Measurements from ENCODE around the gene ARL4C.
"Not testable (repeated sequence)": the region's sequence is repeated elsewhere in the genome, so short reads cannot be mapped to it uniquely, and the experiment has no call there.

Gene ARL4C

GRCh38 chr2:234462218-234462992 lies 34.5 kb downstream of the ARL4C start:
- no peaks in the 10 kb centered on the region for H3K36me3 ChIP-seq (ENCODE audit: control insufficient read depth in 5 of 5, insufficient read depth in 5 of 5, low read length in 5 of 5)
- H3K27me3 ChIP-seq (ENCODE audit: control insufficient read depth in 5 of 5, insufficient read depth in 4 of 5, low read length in 5 of 5) = peaks cover 0 to 3% (median 0%) of the 10 kb centered on the region in 5 donors
- H3K9me3 ChIP-seq (ENCODE audit: control insufficient read depth in 5 of 5, low read length in 5 of 5) = peaks cover 0 to 15% (median 7%) of the 10 kb centered on the region in 5 donors
- no peak overlapping the region for H3K9ac ChIP-seq (ENCODE audit: low read length in 5 of 5)
- H3K4me3 ChIP-seq (ENCODE audit: low read depth in 1 of 5, low read length in 5 of 5) = no peak overlapping the region
- H3K27ac ChIP-seq (ENCODE audit: low read depth, low read length) = no peak overlapping the region
- no peaks in the 10 kb centered on the region for H3K4me1 ChIP-seq (ENCODE audit: control insufficient read depth in 5 of 5, insufficient read depth in 5 of 5, low read length in 5 of 5)

- Histone ChIP-seq H3K27me3 (ENCODE audit: control insufficient read depth in 5 of 5, insufficient read depth in 4 of 5, low read length in 5 of 5) (no peaks in the 10 kb centered on the region), H3K4me3 (ENCODE audit: low read depth in 1 of 5, low read length in 5 of 5) (no peak overlapping the region), H3K9me3 (ENCODE audit: control insufficient read depth in 5 of 5, low read length in 5 of 5) (peaks cover 0 to 12% (median 5%) of the 10 kb centered on the region in 5 donors), H3K36me3 (ENCODE audit: control insufficient read depth in 5 of 5, insufficient read depth in 5 of 5, low read length in 5 of 5) (no peaks in the 10 kb centered on the region), H3K27ac (ENCODE audit: low read depth, low read length) (no peak overlapping the region), H3K4me1 (ENCODE audit: control insufficient read depth in 5 of 5, insufficient read depth in 5 of 5, low read length in 5 of 5) (no peaks in the 10 kb centered on the region), H3K9ac (ENCODE audit: low read length in 5 of 5) (no peak overlapping the region)
These were observed 37.4 kb downstream of the ARL4C start for GRCh38 chr2:234459401-234460009.

DNA sequence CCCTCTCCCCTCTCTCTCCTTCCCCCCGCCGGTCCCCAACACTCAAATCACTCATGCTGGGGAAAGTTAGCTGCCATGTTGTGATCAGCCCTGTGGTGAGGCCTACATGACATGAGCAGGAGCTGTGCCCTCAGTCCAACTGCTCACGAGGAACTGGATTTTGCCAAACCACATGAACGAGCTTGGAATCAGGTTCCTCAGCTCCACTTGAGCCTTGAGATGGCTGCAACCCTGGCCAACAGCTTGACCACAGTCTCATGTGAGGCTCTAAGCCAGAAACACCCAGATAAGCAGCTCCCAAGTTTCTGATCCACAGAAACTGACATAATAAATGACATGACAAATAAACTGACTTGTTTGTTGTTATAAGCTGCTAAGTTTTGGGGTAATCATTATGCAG lies 38.4 kb downstream of the ARL4C start:
- peaks cover 0 to 12% (median 5%) of the 10 kb centered on the region in 5 donors for H3K9me3 ChIP-seq (ENCODE audit: control insufficient read depth in 5 of 5, low read length in 5 of 5)
- no peaks in the 10 kb centered on the region for H3K4me1 ChIP-seq (ENCODE audit: control insufficient read depth in 5 of 5, insufficient read depth in 5 of 5, low read length in 5 of 5)
- no peak overlapping the region for H3K27ac ChIP-seq (ENCODE audit: low read depth, low read length)
- no peak overlapping the region for H3K4me3 ChIP-seq (ENCODE audit: low read depth in 1 of 5, low read length in 5 of 5)
- H3K9ac ChIP-seq (ENCODE audit: low read length in 5 of 5) = no peak overlapping the region
- H3K36me3 ChIP-seq (ENCODE audit: control insufficient read depth in 5 of 5, insufficient read depth in 5 of 5, low read length in 5 of 5) = no peaks in the 10 kb centered on the region
- H3K27me3 ChIP-seq (ENCODE audit: control insufficient read depth in 5 of 5, insufficient read depth in 4 of 5, low read length in 5 of 5) = no peaks in the 10 kb centered on the region

GRCh38 chr2:234457421-234457820 lies 39.5 kb downstream of the ARL4C start:
- Histone ChIP-seq H3K27me3 (ENCODE audit: control insufficient read depth in 5 of 5, insufficient read depth in 4 of 5, low read length in 5 of 5) (no peaks in the 10 kb centered on the region), H3K9me3 (ENCODE audit: control insufficient read depth in 5 of 5, low read length in 5 of 5) (peaks cover 0 to 12% (median 5%) of the 10 kb centered on the region in 5 donors), H3K36me3 (ENCODE audit: control insufficient read depth in 5 of 5, insufficient read depth in 5 of 5, low read length in 5 of 5) (no peaks in the 10 kb centered on the region), H3K4me3 (ENCODE audit: low read depth in 1 of 5, low read length in 5 of 5) (no peak overlapping the region), H3K9ac (ENCODE audit: low read length in 5 of 5) (no peak overlapping the region), H3K4me1 (ENCODE audit: control insufficient read depth in 5 of 5, insufficient read depth in 5 of 5, low read length in 5 of 5) (no peaks in the 10 kb centered on the region), H3K27ac (ENCODE audit: low read depth, low read length) (no peak overlapping the region)

- not testable (repeated sequence) for H3K27ac ChIP-seq (ENCODE audit: low read depth, low read length); H3K36me3 ChIP-seq (ENCODE audit: control insufficient read depth in 5 of 5, insufficient read depth in 5 of 5, low read length in 5 of 5); H3K4me1 ChIP-seq (ENCODE audit: control insufficient read depth in 5 of 5, insufficient read depth in 5 of 5, low read length in 5 of 5); H3K9ac ChIP-seq (ENCODE audit: low read length in 5 of 5); H3K4me3 ChIP-seq (ENCODE audit: low read depth in 1 of 5, low read length in 5 of 5); H3K27me3 ChIP-seq (ENCODE audit: control insufficient read depth in 5 of 5, insufficient read depth in 4 of 5, low read length in 5 of 5)
- peaks cover 0 to 12% (median 5%) of the 10 kb centered on the region in 5 donors for H3K9me3 ChIP-seq (ENCODE audit: control insufficient read depth in 5 of 5, low read length in 5 of 5)
These were observed 41.6 kb downstream of the ARL4C start for GRCh38 chr2:234455246-234455645.

GRCh38 chr2:234454433-234454832 lies 42.4 kb downstream of the ARL4C start:
- Histone ChIP-seq H3K9me3 (ENCODE audit: control insufficient read depth in 5 of 5, low read length in 5 of 5) (peaks cover 0 to 12% (median 5%) of the 10 kb centered on the region in 5 donors), H3K4me3 (ENCODE audit: low read depth in 1 of 5, low read length in 5 of 5) (no peak overlapping the region), H3K9ac (ENCODE audit: low read length in 5 of 5) (no peak overlapping the region), H3K36me3 (ENCODE audit: control insufficient read depth in 5 of 5, insufficient read depth in 5 of 5, low read length in 5 of 5) (no peaks in the 10 kb centered on the region), H3K4me1 (ENCODE audit: control insufficient read depth in 5 of 5, insufficient read depth in 5 of 5, low read length in 5 of 5) (no peaks in the 10 kb centered on the region), H3K27me3 (ENCODE audit: control insufficient read depth in 5 of 5, insufficient read depth in 4 of 5, low read length in 5 of 5) (peaks cover 0 to 2% (median 0%) of the 10 kb centered on the region in 5 donors), H3K27ac (ENCODE audit: low read depth, low read length) (no peak overlapping the region)

- peaks cover 0 to 2% (median 0%) of the 10 kb centered on the region in 5 donors for H3K27me3 ChIP-seq (ENCODE audit: control insufficient read depth in 5 of 5, insufficient read depth in 4 of 5, low read length in 5 of 5)
- H3K4me3 ChIP-seq (ENCODE audit: low read depth in 1 of 5, low read length in 5 of 5) = no peak overlapping the region
- H3K27ac ChIP-seq (ENCODE audit: low read depth, low read length) = no peak overlapping the region
- no peak overlapping the region for H3K9ac ChIP-seq (ENCODE audit: low read length in 5 of 5)
- H3K36me3 ChIP-seq (ENCODE audit: control insufficient read depth in 5 of 5, insufficient read depth in 5 of 5, low read length in 5 of 5) = no peaks in the 10 kb centered on the region
- no peaks in the 10 kb centered on the region for H3K4me1 ChIP-seq (ENCODE audit: control insufficient read depth in 5 of 5, insufficient read depth in 5 of 5, low read length in 5 of 5)
- peaks cover 0 to 7% (median 3%) of the 10 kb centered on the region in 5 donors for H3K9me3 ChIP-seq (ENCODE audit: control insufficient read depth in 5 of 5, low read length in 5 of 5)
These were observed 43.7 kb downstream of the ARL4C start for GRCh38 chr2:234453216-234453615.

- Histone ChIP-seq H3K9me3 (ENCODE audit: control insufficient read depth in 5 of 5, low read length in 5 of 5) (no peaks in the 10 kb centered on the region), H3K9ac (ENCODE audit: low read length in 5 of 5) (no peak overlapping the region), H3K4me1 (ENCODE audit: control insufficient read depth in 5 of 5, insufficient read depth in 5 of 5, low read length in 5 of 5) (no peaks in the 10 kb centered on the region), H3K27ac (ENCODE audit: low read depth, low read length) (no peak overlapping the region), H3K4me3 (ENCODE audit: low read depth in 1 of 5, low read length in 5 of 5) (no peak overlapping the region), H3K27me3 (ENCODE audit: control insufficient read depth in 5 of 5, insufficient read depth in 4 of 5, low read length in 5 of 5) (peaks cover 0 to 2% (median 0%) of the 10 kb centered on the region in 5 donors), H3K36me3 (ENCODE audit: control insufficient read depth in 5 of 5, insufficient read depth in 5 of 5, low read length in 5 of 5) (no peaks in the 10 kb centered on the region)
These were observed 44.8 kb downstream of the ARL4C start for GRCh38 chr2:234451852-234452625.

DNA sequence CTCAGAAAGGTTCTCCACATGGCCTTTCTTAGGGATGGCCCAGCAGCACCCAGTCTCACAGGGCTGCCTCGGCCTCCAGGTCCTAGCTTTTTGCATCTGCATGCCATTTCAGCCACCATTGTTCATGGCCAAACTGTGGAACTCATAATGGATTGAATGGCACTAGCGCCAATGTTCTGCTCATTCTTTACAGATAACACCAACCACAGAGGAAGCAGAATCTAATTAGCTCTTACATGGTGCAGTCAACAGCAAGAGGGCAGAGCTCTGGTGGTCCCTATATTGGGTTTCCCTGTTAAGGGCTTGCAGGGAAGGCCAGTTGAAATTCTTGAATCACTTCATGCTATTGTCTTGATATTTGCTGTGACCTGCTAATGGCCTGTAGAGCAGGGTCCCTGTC lies 45.6 kb downstream of the ARL4C start:
- Histone ChIP-seq H3K9me3 (ENCODE audit: control insufficient read depth in 5 of 5, low read length in 5 of 5) (no peaks in the 10 kb centered on the region), H3K9ac (ENCODE audit: low read length in 5 of 5) (no peak overlapping the region), H3K4me1 (ENCODE audit: control insufficient read depth in 5 of 5, insufficient read depth in 5 of 5, low read length in 5 of 5) (peaks cover 0 to 6% (median 0%) of the 10 kb centered on the region in 5 donors), H3K4me3 (ENCODE audit: low read depth in 1 of 5, low read length in 5 of 5) (no peak overlapping the region), H3K27ac (ENCODE audit: low read depth, low read length) (no peak overlapping the region), H3K27me3 (ENCODE audit: control insufficient read depth in 5 of 5, insufficient read depth in 4 of 5, low read length in 5 of 5) (peaks cover 0 to 2% (median 0%) of the 10 kb centered on the region in 5 donors), H3K36me3 (ENCODE audit: control insufficient read depth in 5 of 5, insufficient read depth in 5 of 5, low read length in 5 of 5) (no peaks in the 10 kb centered on the region)

Data from subcutaneous abdominal adipose tissue (tissue), 5 donors.